Fibroblast of skin of left biceps (primary cell): ENCODE data around the gene PRR20G.

ENCODE experiments used
- DNase-seq, 2 experiments: peaks; one replicate each; pipeline ENCODE4 v3.0.0-alpha.2; 2013; ENCODE audit warnings: low read depth in 2 of 2

The PRR20G gene

DNA sequence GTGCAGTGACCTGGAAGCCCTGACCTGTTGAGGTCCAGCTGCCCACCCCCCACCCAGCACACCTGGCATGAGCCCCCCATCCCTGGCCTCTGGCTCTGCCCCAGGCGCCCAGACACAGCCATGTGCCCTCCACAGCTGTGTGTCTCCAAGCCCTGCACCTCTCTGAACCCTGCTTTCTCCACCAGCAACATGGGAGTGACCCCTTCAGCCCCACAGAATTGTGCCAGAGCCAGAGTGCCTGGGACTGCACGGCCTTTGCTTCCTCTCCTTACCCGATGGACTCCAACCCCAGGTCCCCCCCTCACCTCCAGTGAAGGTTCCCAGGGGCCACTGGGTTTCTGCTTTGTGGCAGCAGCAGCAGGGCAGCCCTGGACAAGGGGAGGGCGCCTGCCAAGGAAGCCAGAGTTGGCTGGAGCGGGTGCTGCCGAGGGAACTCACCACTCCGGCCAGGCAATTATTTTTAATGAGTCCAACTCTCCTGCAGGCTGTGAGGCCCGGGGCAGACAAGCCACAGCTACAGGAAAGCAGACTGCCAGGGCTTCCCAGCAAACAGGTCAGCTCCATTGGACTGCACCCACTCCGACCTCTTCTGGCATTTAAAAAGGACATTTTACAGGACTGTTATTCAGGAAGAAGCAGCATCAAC, 24.1 kb downstream of the PRR20G start:
- DNase-seq: no peak

DNA sequence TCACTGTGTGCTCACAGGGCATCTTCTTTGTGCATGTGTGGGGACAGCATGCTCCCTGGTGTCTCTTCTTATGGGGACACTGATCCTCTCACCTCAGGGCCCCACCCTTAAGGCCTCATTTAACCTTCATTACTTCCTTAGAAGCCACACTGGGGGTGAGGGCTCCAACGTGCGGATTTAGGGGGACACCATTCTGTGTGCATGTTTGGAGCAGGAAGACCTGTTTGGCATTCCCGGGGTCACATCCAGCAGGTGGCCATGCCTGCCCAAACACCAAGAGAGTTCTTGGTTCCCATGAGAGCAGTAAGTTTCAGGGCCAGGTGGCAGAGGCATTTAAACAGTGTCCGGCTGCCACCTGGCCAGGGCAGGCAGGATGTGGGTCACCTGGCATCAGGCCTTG, 24.8 kb downstream of the PRR20G start:
- no peak for DNase-seq

DNA sequence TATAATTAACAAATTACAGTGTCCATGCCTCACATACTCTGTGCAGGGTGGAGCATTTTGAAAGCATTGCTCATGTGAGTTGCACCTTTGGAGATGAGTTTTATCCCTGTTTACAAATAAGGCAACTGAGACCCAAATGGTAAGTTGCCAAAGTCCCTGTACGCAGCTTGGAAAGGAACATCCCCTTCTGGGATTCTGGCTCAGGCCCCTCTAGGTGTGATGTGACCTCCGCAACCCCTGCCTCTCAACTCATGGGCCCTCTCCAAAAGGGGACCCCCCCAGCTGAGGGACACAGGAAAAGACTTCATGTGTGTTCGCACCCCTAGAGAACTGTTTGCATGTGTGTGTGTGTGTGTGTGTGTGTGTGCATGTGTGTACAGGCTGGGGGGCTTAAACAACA, 25.3 kb downstream of the PRR20G start:
- DNase-seq: no peak

DNA sequence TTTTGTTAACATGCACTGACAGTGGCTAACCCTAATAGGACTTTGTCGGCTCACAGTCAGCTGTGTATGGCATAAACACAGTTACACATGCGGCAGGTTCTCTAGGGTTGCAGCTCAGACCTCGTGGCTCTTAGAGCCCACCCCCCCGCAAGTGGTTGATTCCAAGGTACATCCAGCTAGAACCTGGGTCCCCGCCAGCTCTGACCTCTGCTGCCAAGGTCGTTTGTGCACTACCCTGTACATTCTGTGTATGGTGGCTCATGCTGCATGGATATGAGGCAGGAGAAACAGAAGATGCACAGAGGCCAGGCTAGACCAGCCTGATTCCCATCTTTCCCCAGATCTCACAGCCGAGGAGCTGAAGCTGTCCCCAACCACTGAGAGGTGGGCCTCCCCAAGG, 25.9 kb downstream of the PRR20G start:
- DNase-seq: no peak

DNA sequence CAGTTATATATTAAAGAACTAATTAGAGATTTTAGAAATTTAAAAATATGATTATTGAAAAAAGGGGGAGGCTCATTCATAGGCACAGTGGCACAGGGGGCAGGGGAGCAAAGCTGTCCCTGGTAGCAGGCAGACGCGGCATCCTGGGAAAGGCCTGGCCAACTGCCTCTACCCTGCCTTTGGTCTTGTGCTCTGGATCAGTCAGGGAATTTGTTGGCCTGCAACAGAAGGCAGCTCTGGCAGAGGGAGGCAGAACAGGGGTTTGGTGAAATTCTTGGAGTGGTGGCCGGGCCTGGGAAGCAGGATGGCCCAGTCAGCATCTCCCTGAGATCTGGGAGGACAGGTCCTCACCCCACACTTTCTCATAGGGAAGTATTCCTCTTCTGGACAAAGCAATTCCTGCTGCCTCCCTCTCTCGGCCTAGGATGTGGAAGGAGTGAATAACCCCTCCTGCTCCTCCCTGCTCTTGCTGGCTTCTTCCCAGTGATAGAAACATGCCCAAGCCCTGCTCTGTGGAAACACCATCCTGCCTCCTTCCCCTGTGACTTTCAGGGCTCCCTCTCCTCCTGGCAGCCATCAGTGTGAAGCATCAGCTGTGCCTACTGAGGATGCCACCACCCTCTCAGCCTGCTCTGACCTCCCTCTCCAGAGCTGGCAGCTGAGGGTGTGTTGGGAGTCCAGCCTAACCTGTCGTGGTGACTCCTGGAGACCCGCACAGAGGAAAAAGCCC, 26.9 kb downstream of the PRR20G start:
- DNase-seq: no peak

DNA sequence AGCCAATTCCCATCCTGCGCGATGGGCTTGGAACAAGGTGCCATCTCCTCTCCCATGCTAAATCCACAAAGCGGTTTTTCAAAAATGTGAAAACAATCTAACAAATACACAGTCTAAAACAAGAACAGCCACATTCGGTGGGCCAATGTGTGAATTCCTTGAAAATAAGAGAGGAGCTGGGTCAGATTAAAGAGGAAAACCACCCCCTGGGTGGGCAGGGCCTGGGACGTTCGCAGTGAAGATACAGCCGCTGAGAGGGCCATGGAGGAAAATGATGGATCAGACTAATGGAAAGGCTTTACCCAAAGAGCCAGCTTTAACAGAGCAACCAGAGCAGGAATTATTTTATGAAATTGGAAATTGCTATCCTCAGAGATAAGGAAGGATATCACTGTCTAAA, 27.4 kb downstream of the PRR20G start:
- no peak for DNase-seq

DNA sequence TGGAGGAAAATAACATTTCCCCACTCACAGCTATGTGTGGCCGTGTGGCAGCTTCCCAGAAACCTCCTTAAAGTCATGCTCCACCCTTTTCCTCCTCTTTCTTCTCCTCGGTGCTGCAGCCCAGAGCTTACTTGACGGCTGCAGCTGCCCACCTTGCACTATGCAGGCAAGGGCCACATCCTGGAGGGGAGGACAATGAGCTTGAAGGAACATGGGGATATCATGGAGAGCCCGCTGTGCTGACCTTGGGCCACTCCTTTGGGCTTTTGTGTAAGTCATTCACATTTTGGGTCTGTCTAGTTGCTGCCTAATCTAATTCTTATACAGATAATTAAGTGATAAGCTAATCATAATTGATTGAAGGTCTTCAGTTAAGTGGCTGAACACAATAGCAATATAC, 28.0 kb downstream of the PRR20G start:
- no peak for DNase-seq

DNA sequence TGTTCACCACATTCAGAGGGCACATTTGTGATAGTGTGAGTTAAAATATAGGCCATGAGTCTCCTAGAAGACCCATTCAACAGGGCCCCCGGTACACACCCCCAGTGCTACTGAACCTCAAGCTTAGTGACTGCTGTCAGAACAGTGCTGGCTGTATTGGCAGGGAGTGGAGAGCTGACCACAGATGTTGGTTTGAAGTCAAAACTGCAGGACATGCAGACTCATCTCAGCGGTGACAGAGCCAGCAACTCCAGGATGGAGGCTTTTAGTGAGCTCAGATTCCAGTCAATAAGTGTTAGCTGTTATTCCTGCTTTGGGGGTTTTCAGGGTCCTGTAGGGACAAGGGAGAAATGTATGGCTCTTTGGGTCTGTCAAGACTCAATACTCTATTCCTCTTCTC, 29.1 kb downstream of the PRR20G start:
- no peak for DNase-seq

DNA sequence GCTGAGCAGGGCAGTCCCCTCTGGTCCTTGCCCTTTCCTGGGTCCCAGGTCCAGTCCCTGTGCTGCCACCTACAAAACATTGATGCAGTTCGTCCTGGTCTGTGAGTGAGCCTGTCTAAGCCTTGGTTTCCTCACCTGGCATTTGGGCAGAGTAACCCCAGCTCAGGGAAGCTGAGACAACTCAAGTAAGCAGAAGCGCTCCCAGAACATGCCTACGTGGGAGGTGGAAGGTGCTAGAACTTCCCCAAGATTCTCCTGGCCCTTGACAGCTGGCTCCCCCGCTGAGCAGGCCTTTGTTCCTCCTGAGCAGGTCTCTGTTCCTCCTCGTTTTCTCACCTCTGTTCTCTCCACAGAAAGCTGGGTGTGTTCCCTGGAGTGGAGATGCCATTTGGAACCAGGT, 30.5 kb downstream of the PRR20G start:
- no peak for DNase-seq

DNA sequence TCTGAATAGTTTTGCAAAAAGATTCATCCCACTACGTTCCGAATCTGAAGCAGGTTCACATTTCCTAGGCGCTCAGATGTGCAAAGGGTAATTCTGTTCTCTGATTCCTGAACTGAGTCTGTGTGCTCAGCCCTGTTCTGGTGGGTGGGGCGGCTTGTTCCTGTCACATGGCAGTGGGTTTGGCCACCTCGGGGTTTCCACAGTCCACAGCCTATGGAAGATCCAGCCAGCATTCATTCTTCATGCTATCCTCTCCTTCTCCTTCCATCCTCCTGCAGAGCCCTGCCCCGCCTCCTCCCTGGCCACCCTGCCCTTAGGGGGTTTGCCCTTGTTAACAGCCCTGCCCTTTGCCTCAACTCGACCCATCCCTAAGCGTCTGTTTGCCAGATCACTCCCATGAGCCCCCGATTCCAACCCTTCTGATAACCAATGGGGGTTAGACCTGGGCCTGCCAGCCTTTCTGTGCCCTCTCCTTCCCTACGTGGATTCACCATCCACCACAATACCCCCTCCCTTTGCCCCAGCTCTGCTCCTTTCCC, 31.0 kb downstream of the PRR20G start:
- DNase-seq: no peak

DNA sequence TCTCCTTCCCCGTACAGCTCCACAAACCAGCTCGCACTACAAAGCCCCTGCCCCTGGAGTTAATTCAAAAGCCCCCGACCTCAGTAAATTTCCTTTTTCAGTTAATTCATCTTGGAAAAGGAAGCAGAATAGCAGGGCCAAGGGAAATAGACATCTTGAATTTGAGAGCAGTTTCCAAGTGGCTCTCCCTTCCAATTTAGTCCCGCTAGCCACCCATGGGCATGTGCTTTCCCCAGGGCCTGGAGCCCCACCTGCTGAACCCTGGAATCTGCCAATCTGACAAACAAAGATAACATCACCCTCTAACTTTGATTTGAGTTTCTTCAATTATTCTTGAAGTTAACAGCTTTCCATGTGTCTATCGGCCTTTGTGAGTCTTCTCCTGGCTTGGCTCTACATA, 31.7 kb downstream of the PRR20G start:
- no peak for DNase-seq

DNA sequence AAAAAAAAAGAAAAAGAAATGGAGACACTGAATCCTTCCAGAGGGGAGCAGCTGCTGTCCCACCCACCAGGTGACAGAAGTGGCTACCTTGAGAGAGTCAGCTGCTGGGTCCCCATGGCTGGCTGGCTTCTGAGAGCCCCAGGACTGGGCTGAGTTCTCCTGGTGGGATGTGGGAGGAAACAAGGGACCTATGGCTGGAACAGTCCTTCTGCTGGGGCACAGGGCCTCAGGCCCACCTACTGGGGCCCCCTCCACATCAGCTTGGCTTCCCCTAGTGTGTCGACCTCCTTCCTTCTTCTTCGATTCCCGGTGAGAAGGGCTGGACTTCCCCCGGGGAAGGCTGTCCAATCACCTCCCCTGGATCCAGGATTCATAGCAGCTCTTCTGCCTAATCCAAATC, 32.3 kb downstream of the PRR20G start:
- DNase-seq: no peak

DNA sequence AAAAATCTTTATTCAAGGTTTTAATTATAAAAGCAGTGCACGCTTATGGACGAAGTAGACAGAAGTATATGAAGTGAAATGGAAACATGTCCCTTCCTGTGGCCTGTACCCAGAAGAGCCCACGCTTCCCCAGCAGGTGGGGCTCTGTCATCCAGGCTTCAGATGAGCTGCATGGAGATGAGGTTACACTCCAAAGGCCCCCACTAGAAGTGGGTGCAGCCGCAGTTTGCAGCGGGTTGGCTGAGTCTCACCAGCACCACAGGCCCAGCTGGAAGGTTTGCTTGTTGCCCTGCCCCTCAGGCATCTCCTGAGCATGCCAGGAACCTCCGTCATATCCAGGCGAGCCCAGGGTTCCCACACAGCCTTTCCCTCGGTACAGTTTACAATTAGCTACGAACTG, 33.1 kb downstream of the PRR20G start:
- no peak for DNase-seq

DNA sequence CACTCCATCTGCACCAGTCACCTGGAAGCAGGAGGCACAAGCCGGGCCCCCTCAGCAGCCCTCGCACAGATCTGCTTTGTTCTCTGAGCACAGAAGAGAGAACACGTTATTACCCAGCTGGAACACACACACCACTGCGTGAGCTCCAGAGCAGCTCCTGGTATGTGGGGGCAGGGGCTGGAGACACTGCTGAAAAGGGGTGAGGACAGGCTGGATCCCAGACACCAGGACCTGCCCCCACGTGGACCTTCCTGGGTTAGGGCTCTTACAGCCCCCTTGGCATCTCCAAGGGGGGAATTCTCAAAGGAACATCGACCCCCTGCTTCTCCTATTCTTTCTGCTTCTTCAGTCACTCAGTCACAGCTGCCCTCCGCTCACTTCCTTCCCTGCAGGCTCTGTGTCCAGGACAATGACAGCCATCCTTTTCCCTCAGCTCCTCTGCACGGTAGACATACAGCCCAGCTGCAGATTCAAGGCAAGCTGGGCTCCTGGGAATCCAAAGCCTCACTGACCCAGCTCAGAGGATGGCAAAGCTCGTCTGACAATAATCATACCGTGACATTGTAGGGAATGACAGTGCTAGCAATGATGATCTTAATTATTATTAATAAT, 33.7 kb downstream of the PRR20G start:
- DNase-seq: no peak

DNA sequence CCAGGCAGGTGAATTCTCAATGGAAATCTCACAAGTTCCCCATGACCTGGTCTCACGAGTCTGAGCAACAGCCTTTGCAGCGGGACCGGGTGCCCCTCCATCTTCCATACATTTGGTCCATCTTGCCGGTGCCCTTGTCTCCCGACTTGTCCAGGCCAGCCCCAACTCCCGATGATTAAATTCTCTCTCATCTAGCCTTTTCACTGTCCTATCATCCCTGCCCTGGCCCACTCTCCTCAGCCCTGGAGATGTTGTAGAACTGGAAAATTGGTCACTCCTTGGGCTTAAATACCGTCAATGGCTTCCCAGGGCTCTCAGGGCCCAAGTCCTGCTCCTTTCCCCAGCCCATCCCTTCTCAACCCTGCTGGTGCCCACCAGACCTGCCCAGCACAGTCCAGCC, 34.4 kb downstream of the PRR20G start:
- DNase-seq: no peak

DNA sequence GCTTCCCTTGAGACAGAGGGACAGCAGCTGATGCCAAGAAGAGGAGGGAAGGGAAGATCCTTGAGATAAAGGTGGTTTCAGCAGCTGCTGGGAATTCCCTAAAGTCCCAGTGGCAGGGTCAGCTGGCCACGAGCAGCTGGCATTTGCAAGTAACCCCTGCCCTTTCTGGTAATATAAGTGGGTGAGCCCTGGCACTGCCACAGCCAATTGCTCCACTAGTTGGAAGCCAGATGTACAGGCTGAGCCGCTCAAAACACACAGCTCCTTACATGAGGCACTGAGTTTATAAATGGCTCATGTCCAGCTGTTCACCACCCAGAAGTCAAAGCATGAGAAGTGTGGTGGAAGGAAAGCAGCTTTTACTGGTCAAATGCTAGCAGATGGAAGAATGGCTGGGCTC, 35.4 kb downstream of the PRR20G start:
- DNase-seq: no peak

DNA sequence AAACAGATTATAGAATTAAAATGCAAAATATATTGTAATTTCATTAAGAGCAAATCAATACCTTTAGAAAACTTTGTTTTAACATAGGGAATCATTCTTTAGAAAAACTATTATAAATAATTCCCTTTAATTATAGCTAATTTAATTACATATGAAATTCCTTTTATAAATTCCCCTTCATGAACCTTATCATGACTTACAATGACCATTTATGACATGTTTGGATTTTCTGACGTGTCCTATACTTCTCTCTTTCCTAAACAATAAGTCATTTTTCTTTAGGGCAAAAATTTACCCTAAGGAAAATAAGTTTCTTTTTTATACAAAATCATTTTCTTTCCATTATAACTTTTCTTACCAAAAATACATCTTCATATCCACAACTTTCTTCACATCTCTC, 37.8 kb downstream of the PRR20G start:
- DNase-seq: no peak

DNA sequence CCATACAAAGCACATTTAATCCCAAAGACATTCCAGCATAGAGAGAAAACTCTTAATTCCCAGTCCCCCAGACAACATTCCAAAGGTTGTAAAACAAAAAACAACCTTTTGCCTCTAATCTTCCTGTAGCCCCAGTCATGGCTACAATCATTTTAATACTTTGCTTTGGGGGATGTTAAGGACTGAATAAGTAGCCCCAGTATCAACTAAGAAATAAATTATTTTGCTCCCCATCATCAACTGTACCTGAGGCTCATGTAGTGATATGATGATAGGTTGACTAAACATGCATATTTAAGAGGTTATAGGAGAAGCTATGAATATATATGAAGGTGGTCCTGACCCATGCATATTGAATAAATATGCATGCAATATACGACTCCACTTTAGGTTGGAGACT, 40.6 kb downstream of the PRR20G start:
- no peak for DNase-seq

DNA sequence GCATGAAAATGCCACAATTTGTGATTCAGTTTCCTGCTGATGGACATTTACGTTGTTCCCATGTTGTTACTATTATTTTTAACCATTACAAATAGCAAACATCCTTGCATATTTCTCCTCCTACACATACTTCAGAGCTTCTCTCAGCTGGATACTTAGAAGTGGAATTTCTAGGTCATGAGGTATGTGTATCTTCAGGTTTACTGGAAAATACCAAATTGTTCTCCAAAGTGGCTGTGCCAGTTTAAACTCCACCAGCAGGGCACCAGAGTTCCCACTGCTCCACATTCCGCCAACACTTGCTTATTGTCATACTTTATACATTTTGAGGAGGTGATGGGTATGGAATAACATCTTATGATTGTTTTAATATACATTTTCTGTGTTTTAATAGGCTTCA, 49.2 kb downstream of the PRR20G start:
- DNase-seq: no peak

DNA sequence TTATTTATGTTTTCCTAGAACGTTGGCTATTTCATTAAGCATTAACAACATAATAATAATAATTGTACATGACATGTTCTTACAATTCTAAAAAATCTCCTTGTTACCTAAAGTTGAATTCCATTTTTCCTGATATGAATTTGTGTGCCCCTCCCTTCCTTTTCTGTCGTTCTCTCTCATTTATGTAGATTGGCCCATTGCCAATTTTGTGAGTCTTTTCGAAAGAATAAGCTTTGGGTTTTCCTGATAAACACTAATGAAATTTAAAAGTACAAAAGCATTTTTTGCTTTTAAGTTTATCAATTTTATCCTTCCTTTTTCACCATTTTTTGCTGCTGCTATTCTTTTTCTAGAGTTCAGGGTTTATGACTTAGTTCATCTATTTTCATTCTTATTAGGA, 50.0 kb downstream of the PRR20G start:
- no peak for DNase-seq

DNA sequence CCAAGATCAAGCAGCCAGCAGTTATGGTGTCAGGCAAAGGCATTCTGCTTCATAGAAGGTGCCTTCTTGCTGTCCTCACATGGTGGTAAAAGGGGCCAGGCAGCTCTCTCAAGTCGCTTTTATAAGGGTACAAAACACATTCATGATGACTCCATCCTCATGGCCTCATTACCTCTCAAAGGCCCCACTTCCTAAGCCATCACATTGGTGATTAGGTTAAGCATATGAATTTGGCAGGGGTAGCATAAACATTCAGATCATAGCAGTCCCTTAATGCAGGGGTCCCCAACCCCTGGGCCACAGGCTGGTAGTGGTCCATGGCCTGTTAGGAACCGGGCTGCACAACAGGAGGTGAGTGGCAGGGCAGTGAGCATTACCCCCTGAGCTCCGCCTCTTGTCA, 52.1 kb downstream of the PRR20G start:
- no peak for DNase-seq

DNA sequence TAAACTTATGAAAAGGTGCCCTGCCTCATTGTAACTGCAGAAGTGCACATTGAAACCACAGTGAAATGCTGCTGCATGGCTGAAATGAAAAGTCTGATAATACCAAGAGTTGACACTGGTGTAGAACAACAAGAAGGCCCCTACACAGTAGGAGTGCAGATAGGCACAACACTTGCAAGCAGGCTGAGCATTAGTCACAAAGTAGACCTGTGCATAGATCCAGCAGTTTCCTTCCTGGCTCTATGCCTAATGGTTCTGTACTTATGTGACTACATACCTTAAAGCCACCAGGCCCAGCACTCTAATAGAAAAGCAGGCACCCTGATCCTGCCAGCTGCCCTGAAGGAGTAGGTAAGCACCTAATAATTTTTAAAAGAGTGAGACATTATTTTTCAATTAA, 53.1 kb downstream of the PRR20G start:
- no peak for DNase-seq
